Epithelial cell of alveolus of lung (primary cell): Measurements from ENCODE around the gene S100A9. TPM values are rescaled to one million over a fixed set of nuclear protein-coding genes. Genes with fewer than 3 reads are reported as not detected.

Source experiments
- total RNA-seq: library from RNA; depleted of rRNA; stranded (reverse); fragments of >200 nt; gene quantifications from 2 replicates; pipeline ENCODE4 v1.2.1, GENCODE V29; 2015

The S100A9 gene
- total RNA-seq, result not detected in 2 replicates

DNA sequence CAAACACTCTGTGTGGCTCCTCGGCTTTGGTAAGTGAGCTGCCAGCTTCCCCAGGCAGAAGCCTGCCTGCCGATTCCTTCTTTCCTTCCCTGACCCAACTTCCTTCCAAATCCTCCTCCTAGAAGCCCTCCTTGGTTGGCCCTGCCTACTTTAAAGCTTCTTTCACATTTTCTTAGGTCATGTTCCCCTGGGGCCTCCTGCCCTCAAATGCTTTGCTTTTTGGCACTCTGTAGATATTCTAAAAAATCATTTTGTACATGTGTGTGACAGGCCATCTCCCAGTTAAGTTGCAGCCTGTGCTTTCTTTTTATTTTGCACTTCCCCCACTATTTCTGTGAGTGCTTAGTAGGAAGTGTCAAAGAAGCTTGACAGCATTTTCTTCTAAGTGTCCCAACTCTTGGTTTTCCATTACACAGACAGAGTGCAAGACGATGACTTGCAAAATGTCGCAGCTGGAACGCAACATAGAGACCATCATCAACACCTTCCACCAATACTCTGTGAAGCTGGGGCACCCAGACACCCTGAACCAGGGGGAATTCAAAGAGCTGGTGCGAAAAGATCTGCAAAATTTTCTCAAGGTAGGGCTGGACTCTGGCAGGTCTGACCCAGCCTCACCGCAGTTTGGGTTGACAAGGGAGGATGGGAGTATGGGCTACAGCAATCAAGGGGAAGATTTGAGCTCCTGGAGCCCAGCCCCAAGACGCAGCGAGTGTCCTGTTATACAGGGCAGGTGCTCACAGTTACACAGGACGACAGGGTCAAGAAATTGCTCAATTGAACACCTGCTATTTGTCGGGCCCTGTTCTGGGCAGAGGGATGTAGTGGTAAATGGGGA is at the start of gene S100A9:
Gene S100A9, plus strand, starts transcription at position 2 of the 838 bp plus-strand sequence. Its CDS starts 430 bp downstream, at position 432.

DNA sequence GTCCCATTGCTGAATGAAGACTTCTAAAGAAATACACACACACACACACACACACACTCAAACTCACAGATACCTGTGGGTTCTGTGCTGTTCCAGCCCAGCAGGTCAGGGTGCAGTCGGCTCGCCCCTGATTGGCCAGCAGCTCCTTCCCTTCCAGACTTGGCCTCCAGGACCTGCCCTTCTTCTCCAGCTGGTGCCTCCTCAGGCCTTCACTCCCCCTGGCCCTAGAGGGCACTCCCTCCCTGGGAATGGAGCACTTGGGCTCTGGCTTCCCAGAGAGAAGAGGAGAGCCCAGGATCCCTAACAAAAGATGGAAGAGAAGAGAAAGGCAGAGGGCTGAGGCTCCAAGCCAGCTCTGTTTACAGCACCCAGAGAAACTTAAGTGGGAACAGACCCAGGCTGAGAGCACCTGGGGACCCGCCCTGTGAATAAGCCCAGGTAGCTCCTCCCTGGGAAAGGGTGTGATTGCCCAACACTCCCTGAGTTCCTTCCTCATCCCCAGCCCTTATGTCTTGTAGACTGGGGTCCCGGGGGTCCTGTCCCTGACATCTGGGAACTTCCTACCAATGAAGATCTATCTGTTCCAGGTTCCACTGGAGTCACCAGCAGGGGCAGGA is 45.0 kb upstream of the S100A9 start, which contains the start of gene PGLYRP3:
Gene PGLYRP3, minus strand, starts transcription at position 383 of the 617 bp plus-strand sequence. CDS start 2,287 bp downstream, outside the sequence.

DNA sequence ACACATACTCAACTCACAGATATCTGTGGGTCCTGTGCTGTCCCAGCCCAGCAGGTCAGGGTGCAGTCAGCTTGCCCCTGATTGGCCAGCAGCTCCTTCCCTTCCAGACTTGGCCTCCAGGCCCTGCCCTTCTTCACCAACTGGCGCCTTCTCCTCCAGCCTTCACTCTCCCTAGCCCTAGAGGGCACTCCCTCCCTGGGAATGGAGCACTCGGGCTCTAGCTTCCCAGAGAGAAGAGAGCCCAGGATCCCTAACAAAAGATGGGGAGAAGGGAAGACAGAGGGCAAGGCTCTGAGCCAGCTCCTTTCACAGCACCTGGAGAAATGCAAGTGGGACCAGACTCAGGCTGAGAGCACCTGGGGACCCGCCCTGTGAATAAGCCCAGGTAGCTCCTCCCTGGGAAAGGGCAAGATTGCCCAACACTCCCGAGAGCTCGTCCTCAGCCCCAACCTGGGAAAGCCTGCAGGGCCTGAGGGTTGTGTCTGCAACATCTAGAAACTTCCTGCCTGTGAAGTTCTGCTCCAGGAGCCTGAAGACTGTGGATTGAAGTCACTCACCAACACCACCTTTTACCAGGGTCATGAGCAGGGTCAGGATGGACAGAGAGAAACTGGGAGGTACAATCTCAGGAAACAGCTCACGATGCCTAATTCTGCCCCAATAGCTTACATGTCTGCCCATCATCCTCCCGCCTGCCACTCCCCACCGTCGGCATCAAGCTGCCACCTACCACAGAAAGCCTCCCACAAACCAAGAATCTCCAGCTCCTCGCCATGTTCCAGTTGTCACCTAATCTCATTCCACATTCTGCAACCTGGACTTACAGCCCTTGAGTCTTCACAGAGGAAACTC is 8.9 kb upstream of the S100A9 start, which contains the start of gene PGLYRP4:
Gene PGLYRP4, minus strand, starts transcription at position 331 of the 852 bp plus-strand sequence. CDS start 909 bp downstream, outside the sequence.

DNA sequence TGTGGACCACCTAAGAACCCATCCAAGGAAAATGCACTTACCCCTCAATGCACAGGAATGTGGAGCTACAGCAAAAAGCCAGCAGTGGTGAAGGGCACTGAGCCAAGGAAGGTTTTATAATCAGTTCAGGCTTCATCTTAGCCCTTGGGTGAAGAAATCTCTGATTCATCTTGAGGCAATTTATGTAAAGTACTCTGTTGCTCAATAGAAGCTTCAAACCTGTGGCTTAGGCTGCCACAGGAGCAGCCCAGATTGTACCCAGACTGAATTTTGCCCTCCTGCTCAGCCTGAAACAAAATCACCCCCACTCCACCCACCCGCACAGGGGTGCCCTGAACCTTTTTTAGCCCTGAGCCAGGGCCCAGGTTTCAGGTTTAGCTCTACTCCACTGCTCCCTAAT is 17.9 kb downstream of the S100A9 start, which contains the start of gene S100A12:
Gene S100A12, minus strand, starts transcription at position 111 of the 400 bp plus-strand sequence. CDS start 1,029 bp downstream, outside the sequence.

DNA sequence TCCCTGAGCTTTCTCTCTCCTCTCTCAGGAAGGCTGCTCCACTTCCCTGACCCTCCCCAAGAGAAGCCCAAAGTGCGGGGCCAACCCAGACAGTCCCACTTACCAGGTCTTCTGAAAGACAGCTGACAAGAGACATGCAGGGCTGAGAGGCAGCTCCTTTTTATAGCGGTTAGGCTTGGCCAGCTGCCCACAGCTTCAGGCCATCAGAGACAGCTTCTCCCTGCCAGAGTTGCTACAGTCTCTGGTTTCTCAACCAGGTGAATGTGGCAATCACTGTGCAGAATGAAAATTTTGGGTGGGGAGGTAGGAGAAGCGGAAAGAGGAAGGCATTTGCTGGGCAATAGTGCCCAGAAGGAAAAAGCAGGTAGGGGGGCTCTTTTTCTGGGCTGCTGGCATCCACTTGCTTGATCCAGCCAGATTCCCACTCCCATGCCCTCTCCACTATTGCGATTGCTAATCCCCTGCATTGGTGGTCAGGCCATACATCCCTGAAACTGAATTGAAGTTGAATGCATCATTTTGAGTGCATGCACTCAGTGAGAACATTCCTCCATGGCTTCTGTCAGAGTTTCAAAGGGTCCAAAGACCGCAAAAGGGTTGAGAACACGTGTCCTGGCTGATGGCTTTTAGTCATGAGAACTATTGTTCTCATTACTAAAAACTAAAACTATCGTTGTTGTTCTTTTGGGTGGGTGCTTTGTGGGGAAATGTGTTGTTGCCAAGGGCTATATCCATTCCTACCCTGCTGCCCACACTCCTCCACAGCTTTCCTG is 33.5 kb downstream of the S100A9 start, which contains the start of gene S100A8:
Gene S100A8, minus strand, starts transcription at position 136 of the 773 bp plus-strand sequence. CDS start 538 bp downstream, outside the sequence.

Other genes starting within 250 kb of the S100A9 start
- not detected in 2 replicates for gene SPRR2F, start 244.3 kb upstream of the S100A9 start, total RNA-seq
- gene SPRR2G, start 207.0 kb upstream of the S100A9 start, total RNA-seq, result not detected in 2 replicates
- not detected in 2 replicates for gene LELP1, start 154.4 kb upstream of the S100A9 start, total RNA-seq
- gene PRR9, start 140.3 kb upstream of the S100A9 start, total RNA-seq, result not detected in 2 replicates
- not detected in 2 replicates for gene LORICRIN, start 98.2 kb upstream of the S100A9 start, total RNA-seq
- not detected in 2 replicates for gene PGLYRP3, start 44.9 kb upstream of the S100A9 start, total RNA-seq
- gene PGLYRP4, start 9.0 kb upstream of the S100A9 start, total RNA-seq, result not detected in 2 replicates
- gene S100A12, start 17.8 kb downstream of the S100A9 start, total RNA-seq, result not detected in 2 replicates
- gene S100A8, start 33.2 kb downstream of the S100A9 start, total RNA-seq, result not detected in 2 replicates
- not detected in 2 replicates for gene S100A7A, start 58.7 kb downstream of the S100A9 start, total RNA-seq
- not detected in 2 replicates for gene S100A7, start 102.8 kb downstream of the S100A9 start, total RNA-seq
- 349 and 885 TPM in 2 replicates for gene S100A6, start 178.1 kb downstream of the S100A9 start, total RNA-seq
- gene S100A5, start 183.1 kb downstream of the S100A9 start, total RNA-seq, result not detected in 2 replicates
- gene S100A4, start 188.0 kb downstream of the S100A9 start, total RNA-seq, result 15.8 and 25.1 TPM in 2 replicates
- gene S100A3, start 191.4 kb downstream of the S100A9 start, total RNA-seq, result 3.7 and 7.1 TPM in 2 replicates
- 8.0 and 18.1 TPM in 2 replicates for gene S100A2, start 208.0 kb downstream of the S100A9 start, total RNA-seq